Measurements from ENCODE around the gene SLC9A6. TPM values are rescaled to one million over a fixed set of nuclear protein-coding genes. Genes with fewer than 3 reads are reported as not detected.

Gene SLC9A6
- polyA plus RNA-seq, 3 donors: 5.8 to 15.7 (median 14.2) TPM

- Histone ChIP-seq H3K27me3 (ENCODE audit: control insufficient read depth in 2 of 2, insufficient read depth in 2 of 2, low read length in 2 of 2) (no peaks in the 10 kb centered on the region), H3K27ac (ENCODE audit: low read depth in 1 of 2, low read length in 2 of 2) (no peak overlapping the region), H3K9me3 (replicated peaks in 1 of 2; ENCODE audit: control insufficient read depth in 1 of 2, insufficient read depth in 1 of 2, low read length in 2 of 2) (no peaks in the 10 kb centered on the region), H3K79me2 (ENCODE audit: insufficient read depth, low read length) (no peaks in the 10 kb centered on the region), H3K4me3 (replicated peaks in 1 of 3; ENCODE audit: low read depth in 2 of 3, low read length in 3 of 3) (no peak overlapping the region), H4K20me1 (ENCODE audit: insufficient read depth, low read length) (no peaks in the 10 kb centered on the region), H3K9ac (ENCODE audit: insufficient read depth, low read length, poor library complexity, severe bottlenecking) (no peak overlapping the region), H2AFZ (ENCODE audit: insufficient read depth, low read depth, low read length, poor library complexity, severe bottlenecking) (no peak overlapping the region), H3K4me2 (replicated peaks; ENCODE audit: extremely low read depth, low read length, poor library complexity, severe bottlenecking) (no peak overlapping the region), H3K36me3 (replicated peaks in 1 of 2; ENCODE audit: control insufficient read depth in 1 of 2, insufficient read depth in 2 of 2, low read length in 2 of 2) (peaks cover 0 to 28% of the 10 kb centered on the region in 2 donors), H3K4me1 (ENCODE audit: control insufficient read depth in 1 of 2, insufficient read depth in 2 of 2, low read length in 2 of 2) (no peaks in the 10 kb centered on the region)
- intact Hi-C loops (cut with micrococcal nuclease): no loop called here
- Mint-ChIP-seq H3K36me3 (peaks cover 30 to 34% of the 10 kb centered on the region in 2 donors), H3K27me3 (ENCODE audit: low read depth in 3 of 3) (peaks cover 0 to 6% (median 1%) of the 10 kb centered on the region in 3 donors), H3K4me1 (no peaks in the 10 kb centered on the region), H3K27ac (no peak overlapping the region), H3K9me3 (peaks cover 0 to 3% (median 0%) of the 10 kb centered on the region in 7 donors), H3K4me3 (no peak overlapping the region)
- TF ChIP-seq CTCF (IDR thresholded peaks at IDR 0.05): no peak
- no CpG with 5 or more reads among the region's 13 CpGs for WGBS (ENCODE audit: insufficient coverage)
- DNase-seq: no peak
Measured at GRCh38 chrX:136046295-136047015, 61.2 kb downstream of the SLC9A6 start.

- Mint-ChIP-seq H3K4me3 (no peak overlapping the region), H3K9me3 (peaks cover 0 to 3% (median 0%) of the 10 kb centered on the region in 7 donors), H3K27me3 (ENCODE audit: low read depth in 3 of 3) (peaks cover 0 to 4% (median 1%) of the 10 kb centered on the region in 3 donors), H3K36me3 (peaks cover 24 to 31% of the 10 kb centered on the region in 2 donors), H3K27ac (no peak overlapping the region), H3K4me1 (no peaks in the 10 kb centered on the region)
- Histone ChIP-seq H3K27ac (ENCODE audit: low read depth in 1 of 2, low read length in 2 of 2) (no peak overlapping the region), H3K4me2 (replicated peaks; ENCODE audit: extremely low read depth, low read length, poor library complexity, severe bottlenecking) (no peak overlapping the region), H3K4me1 (ENCODE audit: control insufficient read depth in 1 of 2, insufficient read depth in 2 of 2, low read length in 2 of 2) (no peaks in the 10 kb centered on the region), H3K9me3 (replicated peaks in 1 of 2; ENCODE audit: control insufficient read depth in 1 of 2, insufficient read depth in 1 of 2, low read length in 2 of 2) (no peaks in the 10 kb centered on the region), H3K27me3 (ENCODE audit: control insufficient read depth in 2 of 2, insufficient read depth in 2 of 2, low read length in 2 of 2) (no peaks in the 10 kb centered on the region), H4K20me1 (ENCODE audit: insufficient read depth, low read length) (no peaks in the 10 kb centered on the region), H3K79me2 (ENCODE audit: insufficient read depth, low read length) (no peaks in the 10 kb centered on the region), H2AFZ (ENCODE audit: insufficient read depth, low read depth, low read length, poor library complexity, severe bottlenecking) (no peak overlapping the region), H3K9ac (ENCODE audit: insufficient read depth, low read length, poor library complexity, severe bottlenecking) (no peak overlapping the region), H3K4me3 (replicated peaks in 1 of 3; ENCODE audit: low read depth in 2 of 3, low read length in 3 of 3) (no peak overlapping the region), H3K36me3 (replicated peaks in 1 of 2; ENCODE audit: control insufficient read depth in 1 of 2, insufficient read depth in 2 of 2, low read length in 2 of 2) (peaks cover 0 to 23% of the 10 kb centered on the region in 2 donors)
- WGBS (ENCODE audit: insufficient coverage): no CpG with 5 or more reads among the region's 2 CpGs
- no peak for TF ChIP-seq CTCF (IDR thresholded peaks at IDR 0.05)
- intact Hi-C loops (cut with micrococcal nuclease): no loop called here
- DNase-seq: no peak
Measured at GRCh38 chrX:136047016-136047642, 61.9 kb downstream of the SLC9A6 start.

All from CD14-positive monocyte (primary cell).